ENCODE data around the gene LGI1.
A peak's percentile ranks its signal among the peaks of the same experiment; 100 is the strongest.

The LGI1 gene

GRCh38 chr10:93757801-93758507, at the start of gene LGI1:
Gene LGI1 (plus strand): TSS chr10:93757936. CDS start chr10:93758145, 209 bp downstream.
- no peak for DNase-seq

GRCh38 chr10:93710333-93710909, 47.3 kb upstream of the LGI1 start:
- DNase-seq, result no peak

GRCh38 chr10:93711891-93712290, 45.8 kb upstream of the LGI1 start:
- no peak for DNase-seq

- DNase-seq, result no peak
Measured at GRCh38 chr10:93712593-93712992, 45.1 kb upstream of the LGI1 start.

GRCh38 chr10:93715345-93715744, 42.4 kb upstream of the LGI1 start:
- DNase-seq, result peak; percentile 64

GRCh38 chr10:93716766-93717165, 41.0 kb upstream of the LGI1 start:
- DNase-seq, result no peak

GRCh38 chr10:93718937-93719725, 38.6 kb upstream of the LGI1 start:
- peak; percentile 79 for DNase-seq

- DNase-seq, result no peak
Measured at GRCh38 chr10:93719901-93720300, 37.8 kb upstream of the LGI1 start.

- DNase-seq, result no peak
Measured at GRCh38 chr10:93722550-93722949, 35.2 kb upstream of the LGI1 start.

- DNase-seq, result no peak
Measured at GRCh38 chr10:93723153-93723552, 34.6 kb upstream of the LGI1 start.

GRCh38 chr10:93726024-93726423, 31.7 kb upstream of the LGI1 start:
- no peak for DNase-seq

- DNase-seq, result no peak
Measured at GRCh38 chr10:93741367-93741766, 16.4 kb upstream of the LGI1 start.

- peak; percentile 93 for DNase-seq
Measured at GRCh38 chr10:93742633-93743349, 14.9 kb upstream of the LGI1 start.

- DNase-seq, result peak; percentile 76
Measured at GRCh38 chr10:93745408-93746065, 12.2 kb upstream of the LGI1 start.

GRCh38 chr10:93746844-93747284, 10.9 kb upstream of the LGI1 start:
- no peak for DNase-seq

- no peak for DNase-seq
Measured at GRCh38 chr10:93749218-93749799, 8.4 kb upstream of the LGI1 start.

- DNase-seq, result no peak
Measured at GRCh38 chr10:93751124-93751523, 6.6 kb upstream of the LGI1 start.

GRCh38 chr10:93751832-93752231, 5.9 kb upstream of the LGI1 start:
- DNase-seq, result no peak

- no peak for DNase-seq
Measured at GRCh38 chr10:93752761-93753160, 5.0 kb upstream of the LGI1 start.

GRCh38 chr10:93753621-93754250, 4.0 kb upstream of the LGI1 start:
- no peak for DNase-seq

- DNase-seq, result no peak
Measured at GRCh38 chr10:93754761-93755160, 3.0 kb upstream of the LGI1 start.
